Hippocampal formation (tissue), 2 donors: ENCODE results near the gene LRRC25.

Experiments used
- DNase-seq, 2 donors: peaks; one replicate each; lab custom pipeline; 2025; lab: John Stamatoyannopoulos, UW

Gene LRRC25

GRCh38 chr19:18397242-18398202 lies at the start of gene LRRC25:
TSS of gene LRRC25 (minus strand) at chr19:18397622. CDS start at chr19:18396963, 659 bp downstream.
- no peak for DNase-seq

- DNase-seq = no peak
Observed at GRCh38 chr19:18446811-18447359, 49.5 kb upstream of the LRRC25 start.

- DNase-seq = no peak
Observed at GRCh38 chr19:18446145-18446810, 48.9 kb upstream of the LRRC25 start.

- DNase-seq = no peak
Observed at GRCh38 chr19:18445262-18445948, 48.0 kb upstream of the LRRC25 start.

GRCh38 chr19:18444513-18444912 lies 47.1 kb upstream of the LRRC25 start:
- no peak for DNase-seq

GRCh38 chr19:18443831-18444230 lies 46.4 kb upstream of the LRRC25 start:
- DNase-seq = no peak

- no peak for DNase-seq
Observed at GRCh38 chr19:18443406-18443805, 46.0 kb upstream of the LRRC25 start.

- no peak for DNase-seq
Observed at GRCh38 chr19:18442941-18443340, 45.5 kb upstream of the LRRC25 start.

GRCh38 chr19:18441804-18442788 lies 44.7 kb upstream of the LRRC25 start:
- no peak for DNase-seq

- DNase-seq = no peak
Observed at GRCh38 chr19:18440936-18441803, 43.7 kb upstream of the LRRC25 start.

GRCh38 chr19:18440415-18440877 lies 43.0 kb upstream of the LRRC25 start:
- DNase-seq = no peak

- no peak for DNase-seq
Observed at GRCh38 chr19:18439910-18440237, 42.5 kb upstream of the LRRC25 start.

- no peak for DNase-seq
Observed at GRCh38 chr19:18439025-18439909, 41.8 kb upstream of the LRRC25 start.

- DNase-seq = no peak
Observed at GRCh38 chr19:18438331-18439024, 41.1 kb upstream of the LRRC25 start.

GRCh38 chr19:18437491-18438330 lies 40.3 kb upstream of the LRRC25 start, which contains the start of gene ISYNA1:
TSS of gene ISYNA1 (minus strand) at chr19:18438133. CDS start at chr19:18437979, 154 bp downstream.
- DNase-seq = no peak

GRCh38 chr19:18436671-18437490 lies 39.5 kb upstream of the LRRC25 start:
- peak in 1 of 2 donors; percentile 31 for DNase-seq
